ENCODE data around the gene LRCH4.
"Not testable (repeated sequence)": the region's sequence is repeated elsewhere in the genome, so short reads cannot be mapped to it uniquely, and the experiment has no call there.

The LRCH4 gene

GRCh38 chr7:100565133-100565571 lies 20.8 kb downstream of the LRCH4 start:
- TF ChIP-seq CTCF (IDR thresholded peaks at IDR 0.05), result no peak
- DNase-seq (ENCODE audit: low spot score), result no peak

GRCh38 chr7:100564405-100564804 lies 21.5 kb downstream of the LRCH4 start:
- not testable (repeated sequence) for H3K4me3 ChIP-seq; DNase-seq (ENCODE audit: low spot score); H3K27ac ChIP-seq

More at GRCh38 chr7:100565133-100565571, 20.8 kb downstream of the LRCH4 start:
- H3K27ac ChIP-seq, result no peak overlapping the region
- H3K4me3 ChIP-seq, result no peak overlapping the region

- Histone ChIP-seq H3K27ac (no peak overlapping the region), H3K4me3 (no peak overlapping the region)
- TF ChIP-seq CTCF (IDR thresholded peaks at IDR 0.05), result peak; percentile 90
- no peak for DNase-seq (ENCODE audit: low spot score)
Measured at GRCh38 chr7:100563809-100564400, 22.0 kb downstream of the LRCH4 start.

- Histone ChIP-seq H3K4me3 (no peak overlapping the region), H3K27ac (no peak overlapping the region)
- no peak for DNase-seq (ENCODE audit: low spot score)
- TF ChIP-seq CTCF (IDR thresholded peaks at IDR 0.05), result no peak
Measured at GRCh38 chr7:100563100-100563564, 22.8 kb downstream of the LRCH4 start.

GRCh38 chr7:100562195-100563099 lies 23.5 kb downstream of the LRCH4 start:
- Histone ChIP-seq H3K4me3 (no peak overlapping the region), H3K27ac (no peak overlapping the region)
- no peak for TF ChIP-seq CTCF (IDR thresholded peaks at IDR 0.05)
- DNase-seq (ENCODE audit: low spot score), result no peak

- TF ChIP-seq CTCF (IDR thresholded peaks at IDR 0.05), result no peak
- Histone ChIP-seq H3K4me3 (no peak overlapping the region), H3K27ac (no peak overlapping the region)
- DNase-seq (ENCODE audit: low spot score), result no peak
Measured at GRCh38 chr7:100561491-100562194, 24.3 kb downstream of the LRCH4 start.

DNA sequence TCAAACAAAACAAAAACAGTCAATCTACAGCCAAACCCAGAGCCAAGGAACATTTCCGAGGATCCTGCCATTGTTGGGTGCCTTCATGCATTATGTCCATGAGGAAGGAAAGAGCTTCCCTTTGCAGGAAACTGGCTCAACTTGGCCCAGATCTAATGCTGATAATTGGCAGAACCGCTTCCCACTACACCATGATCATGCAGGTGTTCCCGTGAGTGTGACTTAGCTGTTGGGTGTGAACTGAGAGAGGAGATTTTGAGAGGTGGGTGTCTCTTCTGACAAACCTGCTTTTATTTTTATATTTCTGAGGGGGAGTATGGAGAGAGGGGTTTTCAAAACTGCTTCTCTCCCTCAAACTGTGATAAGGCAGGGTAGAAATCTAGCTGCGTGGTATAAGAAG lies 26.8 kb downstream of the LRCH4 start:
- Histone ChIP-seq H3K27ac (no peak overlapping the region), H3K4me3 (no peak overlapping the region)
- DNase-seq (ENCODE audit: low spot score), result no peak
- TF ChIP-seq CTCF (IDR thresholded peaks at IDR 0.05), result no peak

All from coronary artery (tissue), 2 donors.